Measurements from ENCODE around the gene PROM2.

DNA sequence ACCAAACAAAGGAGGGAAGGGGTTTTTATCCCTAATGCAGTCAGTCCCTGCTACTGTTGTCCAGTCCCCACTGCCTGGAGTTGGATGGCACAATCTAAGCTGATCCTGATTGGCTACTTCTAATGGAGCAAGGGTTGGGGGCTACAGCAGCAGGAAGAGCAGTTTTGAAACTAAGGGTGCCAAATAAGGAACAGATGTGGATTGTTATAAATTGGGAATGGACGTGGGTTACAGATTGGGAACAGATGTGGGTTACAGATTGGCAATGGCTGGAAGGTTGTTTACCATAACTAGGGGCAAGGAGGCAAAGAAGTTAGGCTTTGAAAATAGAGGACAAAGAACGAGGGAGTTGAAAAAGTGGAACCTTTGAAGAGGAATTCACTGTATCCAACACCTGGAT is 16.0 kb upstream of the PROM2 start:
- TF ChIP-seq POLR2A (IDR thresholded peaks at IDR 0.05) = no peak
- TF ChIP-seq, protein P1, sequence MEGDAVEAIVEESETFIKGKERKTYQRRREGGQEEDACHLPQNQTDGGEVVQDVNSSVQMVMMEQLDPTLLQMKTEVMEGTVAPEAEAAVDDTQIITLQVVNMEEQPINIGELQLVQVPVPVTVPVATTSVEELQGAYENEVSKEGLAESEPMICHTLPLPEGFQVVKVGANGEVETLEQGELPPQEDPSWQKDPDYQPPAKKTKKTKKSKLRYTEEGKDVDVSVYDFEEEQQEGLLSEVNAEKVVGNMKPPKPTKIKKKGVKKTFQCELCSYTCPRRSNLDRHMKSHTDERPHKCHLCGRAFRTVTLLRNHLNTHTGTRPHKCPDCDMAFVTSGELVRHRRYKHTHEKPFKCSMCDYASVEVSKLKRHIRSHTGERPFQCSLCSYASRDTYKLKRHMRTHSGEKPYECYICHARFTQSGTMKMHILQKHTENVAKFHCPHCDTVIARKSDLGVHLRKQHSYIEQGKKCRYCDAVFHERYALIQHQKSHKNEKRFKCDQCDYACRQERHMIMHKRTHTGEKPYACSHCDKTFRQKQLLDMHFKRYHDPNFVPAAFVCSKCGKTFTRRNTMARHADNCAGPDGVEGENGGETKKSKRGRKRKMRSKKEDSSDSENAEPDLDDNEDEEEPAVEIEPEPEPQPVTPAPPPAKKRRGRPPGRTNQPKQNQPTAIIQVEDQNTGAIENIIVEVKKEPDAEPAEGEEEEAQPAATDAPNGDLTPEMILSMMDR (IDR thresholded peaks at IDR 0.05) = no peak
